ENCODE measurements around the gene NAXD. TPM values are rescaled to one million over a fixed set of nuclear protein-coding genes. Genes with fewer than 3 reads are reported as not detected.
"Not testable (repeated sequence)": the region's sequence is repeated elsewhere in the genome, so short reads cannot be mapped to it uniquely, and the experiment has no call there.

Gene NAXD
- total RNA-seq, 1 donor from 2014 or later, result 27.5 TPM

GRCh38 chr13:110597041-110597689 lies 18.2 kb upstream of the NAXD start:
- DNase-seq, result no peak

- DNase-seq, result no peak
Observed at GRCh38 chr13:110600261-110600819, 15.0 kb upstream of the NAXD start.

GRCh38 chr13:110600980-110601379 lies 14.4 kb upstream of the NAXD start:
- no peak for DNase-seq

- no peak for DNase-seq
Observed at GRCh38 chr13:110605132-110605531, 10.2 kb upstream of the NAXD start.

- DNase-seq, result not testable (repeated sequence)
Observed at GRCh38 chr13:110606281-110606680, 9.1 kb upstream of the NAXD start.

- DNase-seq, result no peak
Observed at GRCh38 chr13:110607675-110608224, 7.6 kb upstream of the NAXD start.

GRCh38 chr13:110610955-110611595 lies 4.3 kb upstream of the NAXD start:
- DNase-seq, result no peak

- DNase-seq, result no peak
Observed at GRCh38 chr13:110615005-110615321, 382 bp upstream of the NAXD start.

GRCh38 chr13:110616103-110617101 lies 1.1 kb downstream of the NAXD start:
- peak; percentile 21 for DNase-seq

- no peak for DNase-seq
Observed at GRCh38 chr13:110617321-110618072, 2.2 kb downstream of the NAXD start.

- no peak for DNase-seq
Observed at GRCh38 chr13:110618167-110618566, 2.8 kb downstream of the NAXD start.

GRCh38 chr13:110618780-110619179 lies 3.4 kb downstream of the NAXD start:
- no peak for DNase-seq

GRCh38 chr13:110620596-110620995 lies 5.3 kb downstream of the NAXD start:
- DNase-seq, result no peak

- no peak for DNase-seq
Observed at GRCh38 chr13:110624766-110625756, 9.7 kb downstream of the NAXD start.

- DNase-seq, result no peak
Observed at GRCh38 chr13:110625771-110626321, 10.5 kb downstream of the NAXD start.

- no peak for DNase-seq
Observed at GRCh38 chr13:110626521-110626920, 11.2 kb downstream of the NAXD start.

- no peak for DNase-seq
Observed at GRCh38 chr13:110627351-110627750, 12.0 kb downstream of the NAXD start.

- no peak for DNase-seq
Observed at GRCh38 chr13:110627761-110628476, 12.6 kb downstream of the NAXD start.

GRCh38 chr13:110628477-110628793 lies 13.1 kb downstream of the NAXD start:
- no peak for DNase-seq

All from occipital lobe (tissue), 2 donors.